ENCODE results near the gene HCFC1.

Gene HCFC1

GRCh38 chrX:153973127-153974002 lies 1.7 kb upstream of the HCFC1 start:
- no peak for DNase-seq (ENCODE audit: low spot score)

GRCh38 chrX:153972368-153973126 lies 929 bp upstream of the HCFC1 start, which contains the start of gene TMEM187:
Gene TMEM187 (plus strand): TSS chrX:153972754. CDS start chrX:153982063, 9,309 bp downstream.
- peak; percentile 82 for DNase-seq (ENCODE audit: low spot score)

DNA sequence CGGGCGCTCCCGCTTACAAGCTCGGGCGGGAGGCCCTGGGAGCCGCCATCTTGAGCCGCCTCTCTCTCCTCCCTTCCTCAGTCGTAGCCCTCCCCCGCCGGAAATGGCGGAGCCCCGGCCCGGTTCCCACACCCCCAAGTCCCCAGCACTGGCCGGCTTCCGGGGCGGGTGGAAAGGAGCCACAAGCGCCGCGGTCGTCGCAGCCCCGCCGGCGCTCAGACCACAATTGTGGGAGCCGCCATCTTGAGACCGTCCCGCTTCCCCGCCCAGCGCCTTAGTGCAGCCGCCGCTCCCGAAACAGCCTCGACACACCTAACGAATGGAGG lies 531 bp downstream of the HCFC1 start:
- DNase-seq (ENCODE audit: low spot score) = peak; percentile 84

GRCh38 chrX:153970357-153971123 lies 1.1 kb downstream of the HCFC1 start:
- peak; percentile 81 for DNase-seq (ENCODE audit: low spot score)

GRCh38 chrX:153969904-153970356 lies 1.7 kb downstream of the HCFC1 start:
- peak; percentile 59 for DNase-seq (ENCODE audit: low spot score)

DNA sequence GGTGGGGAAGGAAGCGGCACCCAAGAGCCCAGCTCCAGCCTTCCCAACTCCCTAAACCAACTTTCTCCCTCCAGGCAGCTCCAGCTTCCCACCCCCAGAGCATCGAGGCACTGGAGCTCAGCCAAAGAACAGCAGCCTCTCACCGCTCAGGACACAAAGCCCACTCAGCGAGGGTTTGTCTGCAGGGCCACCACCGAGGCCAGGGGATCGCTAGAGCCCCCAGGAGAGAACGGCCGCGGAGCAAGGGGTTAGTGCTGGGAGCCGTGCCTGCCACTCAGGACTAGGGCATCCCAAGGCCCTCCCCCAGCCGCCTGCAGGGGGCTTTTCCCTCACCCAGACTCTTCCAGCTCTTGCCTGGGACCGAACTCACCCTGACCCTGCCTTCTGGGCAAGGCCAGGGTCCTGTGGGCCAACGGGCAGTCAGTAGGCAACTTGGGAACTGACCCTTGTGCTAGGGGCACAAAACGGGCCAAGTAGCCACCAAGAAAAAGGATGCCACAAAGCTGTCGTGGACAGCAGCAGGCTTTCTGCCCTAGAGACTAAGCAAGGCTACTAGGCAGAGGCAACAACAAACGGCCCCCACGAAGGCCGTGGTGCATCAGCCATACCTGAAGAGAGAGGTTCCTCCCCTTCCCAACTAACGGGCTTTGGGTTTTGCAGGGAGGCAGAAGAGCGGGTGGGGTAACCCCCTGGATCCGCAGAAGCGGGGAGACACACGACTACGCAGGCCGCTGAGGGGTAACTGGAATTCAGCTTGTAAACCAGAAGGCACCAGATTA lies 2.3 kb downstream of the HCFC1 start:
- no peak for DNase-seq (ENCODE audit: low spot score)

- DNase-seq (ENCODE audit: low spot score) = no peak
These were observed 2.9 kb downstream of the HCFC1 start for GRCh38 chrX:153968754-153969124.

DNA sequence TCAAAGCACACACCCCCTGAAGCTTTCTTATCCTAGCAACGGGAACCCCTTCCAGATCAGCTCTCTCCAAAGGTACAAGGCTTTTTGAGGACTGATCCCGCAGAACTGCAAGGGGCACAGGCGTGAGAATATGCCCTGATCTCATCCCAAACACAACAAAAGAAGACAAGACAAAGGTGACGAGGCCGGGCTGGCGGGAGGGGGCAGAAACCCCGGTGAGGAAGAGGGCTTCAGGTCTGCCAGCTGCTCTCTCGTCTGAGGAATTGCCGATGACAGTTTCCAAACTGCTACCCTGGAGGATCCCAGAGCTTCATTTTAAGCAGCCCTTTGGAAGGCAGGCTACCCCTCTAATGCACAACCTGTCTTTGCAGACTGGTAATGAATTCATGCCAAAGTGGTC lies 3.4 kb downstream of the HCFC1 start:
- no peak for DNase-seq (ENCODE audit: low spot score)

- DNase-seq (ENCODE audit: low spot score) = no peak
These were observed 3.9 kb downstream of the HCFC1 start for GRCh38 chrX:153967536-153968224.

DNA sequence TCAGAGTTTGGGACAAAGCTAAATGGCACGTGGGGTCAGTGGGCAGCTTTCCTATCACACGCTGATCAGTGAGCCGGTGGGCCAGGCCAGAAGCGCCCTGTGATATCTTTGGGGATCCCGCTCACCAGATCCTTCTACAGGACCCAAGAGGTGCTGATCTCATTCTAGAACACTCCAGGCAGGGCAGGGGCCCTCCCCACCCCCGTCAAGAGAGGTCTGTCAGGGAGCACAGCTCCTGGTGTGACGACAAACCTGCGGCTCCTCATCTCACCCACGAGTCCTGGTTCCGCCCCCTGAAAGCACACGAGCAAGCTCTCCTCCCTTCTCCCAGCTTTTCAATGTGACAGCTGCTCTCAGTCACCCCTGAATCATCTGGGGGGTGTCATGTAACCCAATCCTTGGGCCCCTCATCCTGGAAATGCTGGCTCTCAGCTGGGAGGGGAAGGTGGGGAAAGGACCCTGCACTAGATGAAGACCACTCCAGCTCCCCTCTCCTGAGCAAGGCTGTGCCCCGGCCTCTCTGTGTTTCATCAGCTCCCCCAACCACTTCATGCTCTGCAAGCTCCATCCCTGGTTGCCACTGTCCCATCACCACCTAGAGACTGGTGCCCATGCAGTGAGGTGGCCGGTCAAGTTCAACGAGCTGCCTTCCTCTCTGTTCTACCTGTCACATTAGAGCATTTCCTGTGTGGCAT lies 4.6 kb downstream of the HCFC1 start:
- no peak for DNase-seq (ENCODE audit: low spot score)

GRCh38 chrX:153966283-153966688 lies 5.3 kb downstream of the HCFC1 start:
- DNase-seq (ENCODE audit: low spot score) = peak; percentile 84

GRCh38 chrX:153965406-153965805 lies 6.2 kb downstream of the HCFC1 start:
- DNase-seq (ENCODE audit: low spot score) = no peak

DNA sequence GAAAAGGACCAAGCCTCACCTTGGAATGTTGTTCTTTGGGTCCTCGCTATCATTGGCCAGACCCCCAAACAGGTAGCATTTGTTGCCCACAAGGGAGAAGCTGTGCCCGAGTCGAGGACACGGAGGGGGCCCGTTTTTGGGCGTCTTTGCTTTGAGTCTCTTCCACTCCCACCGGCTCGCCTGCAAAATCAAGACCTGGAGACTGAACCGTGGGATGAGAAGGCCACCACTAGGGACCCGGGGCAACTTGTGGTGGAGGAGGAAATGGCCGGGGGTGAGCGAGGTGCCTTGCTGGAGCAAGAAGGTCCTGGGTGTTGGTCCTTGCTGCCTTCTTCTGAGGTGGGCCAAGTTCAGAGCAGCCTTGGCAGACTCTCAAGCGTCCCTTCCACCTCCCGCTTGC lies 7.5 kb downstream of the HCFC1 start:
- no peak for DNase-seq (ENCODE audit: low spot score)

DNA sequence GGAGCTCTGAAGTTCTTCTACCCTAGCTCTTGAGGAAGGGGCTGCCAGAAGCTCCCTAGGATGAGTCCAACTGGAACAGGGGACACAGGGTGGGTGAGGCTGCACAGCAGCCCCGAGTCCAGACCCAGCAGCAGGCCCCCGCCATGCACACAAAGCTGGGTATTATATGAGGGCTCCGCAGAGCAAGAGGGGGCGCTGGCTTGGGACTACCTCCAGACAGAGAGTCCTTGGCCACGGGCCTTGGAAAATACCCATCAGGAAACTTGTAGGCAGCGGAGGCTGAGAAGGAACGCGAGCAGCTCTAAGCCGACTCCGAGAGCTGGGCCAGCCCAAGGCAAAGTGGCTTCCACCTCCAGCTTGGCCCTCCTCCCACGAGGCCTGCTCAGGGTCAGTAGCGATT lies 8.1 kb downstream of the HCFC1 start:
- no peak for DNase-seq (ENCODE audit: low spot score)

DNA sequence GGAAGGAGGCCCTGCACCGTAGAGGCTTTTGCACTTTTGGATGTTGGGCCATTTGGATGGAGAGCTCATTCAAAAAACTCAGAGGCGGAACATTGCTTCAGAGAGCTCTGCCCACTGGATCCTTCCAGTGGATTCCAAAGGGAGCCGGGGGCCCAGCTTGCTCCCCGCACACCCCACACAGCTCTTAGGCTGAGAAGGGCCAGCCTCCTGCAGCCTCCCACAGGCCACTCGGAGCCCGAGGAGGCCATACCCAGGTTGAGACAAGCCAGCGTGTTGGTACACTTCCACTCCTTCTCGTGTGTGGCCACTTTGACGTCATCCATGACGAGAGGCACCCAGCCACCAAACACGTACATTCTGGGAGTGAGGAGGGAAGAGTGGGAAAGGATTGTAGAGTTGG lies 10.3 kb downstream of the HCFC1 start:
- no peak for DNase-seq (ENCODE audit: low spot score)

DNA sequence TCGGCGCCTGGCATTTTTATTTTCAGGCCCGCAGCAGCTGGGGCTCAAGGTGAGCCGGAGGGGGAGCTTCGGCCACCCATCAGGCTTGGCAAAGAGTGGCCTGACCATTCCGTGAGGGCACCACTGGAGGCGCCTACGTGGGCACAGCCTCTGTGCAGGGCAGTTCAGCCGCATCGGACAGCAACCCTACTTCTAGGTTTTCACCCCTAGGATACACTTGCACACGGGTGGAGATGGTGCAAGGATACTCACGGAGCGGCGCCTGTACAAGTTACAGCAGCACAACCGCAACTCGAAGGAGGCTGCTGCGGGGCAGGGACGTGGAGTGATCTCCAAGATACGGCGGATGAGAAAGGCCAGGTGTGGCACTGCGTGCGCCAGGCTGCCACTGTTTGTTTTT lies 10.8 kb downstream of the HCFC1 start:
- DNase-seq (ENCODE audit: low spot score) = no peak

DNA sequence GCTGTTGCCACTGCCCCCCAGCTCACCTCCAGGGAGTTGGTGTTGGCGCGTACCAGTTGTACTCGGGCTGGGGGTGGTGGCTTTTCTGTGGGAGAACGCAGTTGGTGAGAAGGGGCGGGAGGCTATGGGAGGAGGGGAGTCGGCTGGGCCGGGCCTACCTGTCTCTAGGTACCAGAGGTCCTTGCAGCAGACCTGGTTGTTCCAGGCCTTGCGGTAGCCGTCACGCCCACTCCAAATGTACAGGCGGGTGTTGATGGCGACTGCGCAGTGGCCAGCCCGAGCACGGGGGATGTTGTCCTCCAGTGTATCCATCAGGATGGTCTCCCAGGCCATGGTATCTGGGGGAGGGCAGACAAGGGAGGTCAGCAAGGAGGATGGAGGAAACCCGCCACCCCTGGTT lies 11.5 kb downstream of the HCFC1 start:
- no peak for DNase-seq (ENCODE audit: low spot score)

DNA sequence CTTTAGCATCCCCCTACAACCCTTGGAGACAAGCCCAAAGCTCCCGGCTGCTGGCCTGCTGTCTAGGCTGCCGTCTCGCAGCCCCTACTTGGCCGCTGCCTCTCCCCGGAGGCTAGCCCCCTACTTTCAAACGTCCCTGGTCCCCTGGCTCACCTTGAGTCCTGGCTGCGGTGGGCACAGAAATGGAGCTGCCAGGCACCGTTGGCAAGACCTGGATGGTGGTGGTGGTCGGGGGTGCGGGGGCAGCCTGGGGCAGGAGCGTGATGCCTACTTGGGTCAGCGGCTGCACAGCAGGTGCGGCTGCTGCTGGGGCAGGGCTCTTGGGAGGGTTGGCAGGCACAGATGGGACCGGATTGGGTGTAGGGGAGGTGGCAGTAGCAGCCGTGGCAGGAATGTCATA lies 12.0 kb downstream of the HCFC1 start:
- no peak for DNase-seq (ENCODE audit: low spot score)

DNA sequence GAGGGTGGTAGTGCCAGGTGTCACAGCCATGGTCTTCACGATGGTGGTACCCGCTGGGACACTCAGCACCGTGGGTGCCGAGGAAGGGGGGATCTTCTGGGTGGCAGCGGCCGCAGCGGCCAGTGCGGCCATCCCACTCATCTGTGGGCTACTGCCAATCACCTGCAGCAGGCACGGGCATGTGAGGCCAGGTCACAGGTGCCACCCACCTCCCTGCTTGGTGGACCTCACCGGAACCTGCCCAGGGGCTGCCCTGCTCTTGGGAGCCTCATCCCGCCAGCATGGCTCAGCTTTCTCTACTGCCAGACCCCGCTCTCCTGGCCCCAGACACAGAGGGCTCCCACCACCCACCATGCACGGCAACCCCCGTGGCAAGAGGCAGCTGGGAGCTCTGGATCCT lies 13.0 kb downstream of the HCFC1 start:
- no peak for DNase-seq (ENCODE audit: low spot score)

GRCh38 chrX:153957224-153957623 lies 14.4 kb downstream of the HCFC1 start:
- no peak for DNase-seq (ENCODE audit: low spot score)

All from cerebellar cortex (tissue), 1 donor.